GM23338 (cell line): Measurements from ENCODE around the gene NAA15. TPM values are rescaled to one million over a fixed set of nuclear protein-coding genes. Genes with fewer than 3 reads are reported as not detected.

Experiments
- ATAC-seq: fragments of 200-7000 bp; cut with Tn5 transposase; 3 replicates; pipeline ENCODE4 v1.9.1; 2020
- DNase-seq: peaks from one replicate; pipeline ENCODE4 v3.0.0-alpha.2; 2015; ENCODE audit warnings: low spot score
- H2AFZ ChIP-seq: fragments of 200-600 bp; sonication (generic); 2 replicates; pipeline ENCODE4 v1.8.0; 2016; ENCODE audit warnings: antibody characterized with exemption, mild to moderate bottlenecking, moderate library complexity
- H3F3A ChIP-seq: fragments of 200-600 bp; sonication (generic); replicated peaks from 2 replicates; pipeline ENCODE4 v1.8.0; 2017; ENCODE audit warnings: antibody characterized with exemption, mixed run types, low read depth
- H3K27ac ChIP-seq: fragments of 200-600 bp; sonication (generic); 2 replicates; pipeline ENCODE4 v1.6.1; 2016; ENCODE audit warnings: low read depth
- H3K27me3 ChIP-seq: fragments of 200-600 bp; sonication (generic); 2 replicates; pipeline ENCODE4 v1.8.0; 2016; ENCODE audit warnings: mild to moderate bottlenecking, mixed run types, moderate library complexity; ENCODE audit not compliant: insufficient read depth
- H3K36me3 ChIP-seq: fragments of 200-600 bp; sonication (generic); 2 replicates; pipeline ENCODE4 v1.8.0; 2016; ENCODE audit warnings: mild to moderate bottlenecking; ENCODE audit not compliant: insufficient read depth
- H3K4me1 ChIP-seq: fragments of 200-600 bp; sonication (generic); 2 replicates; pipeline ENCODE4 v1.8.0; 2016; ENCODE audit warnings: mild to moderate bottlenecking, moderate library complexity; ENCODE audit not compliant: insufficient read depth
- H3K4me2 ChIP-seq: fragments of 200-600 bp; sonication (generic); 2 replicates; pipeline ENCODE4 v1.7.1; 2017; ENCODE audit warnings: mixed run types
- H3K4me3 ChIP-seq: fragments of 200-600 bp; sonication (generic); 2 replicates; pipeline ENCODE4 v1.6.1; 2016; ENCODE audit warnings: mixed run types
- H3K79me2 ChIP-seq: fragments of 200-600 bp; sonication (generic); replicated peaks from 2 replicates; pipeline ENCODE4 v1.8.0; 2017; ENCODE audit warnings: mild to moderate bottlenecking; ENCODE audit not compliant: insufficient read depth
- H3K9me2 ChIP-seq: fragments of 200-600 bp; sonication (generic); 2 replicates; pipeline ENCODE4 v1.8.0; 2017; ENCODE audit not compliant: insufficient read depth
- H4K20me1 ChIP-seq: fragments of 200-600 bp; sonication (generic); replicated peaks from 2 replicates; pipeline ENCODE4 v1.8.0; 2017; ENCODE audit warnings: mild to moderate bottlenecking; ENCODE audit not compliant: insufficient read depth
- H3K27ac Mint-ChIP-seq: 2 replicates; pipeline ENCODE4 v1.8.0; 2020; ENCODE audit warnings: inconsistent platforms, mild to moderate bottlenecking, moderate library complexity, mixed read lengths
- H3K27me3 Mint-ChIP-seq: 3 replicates; pipeline ENCODE4 v1.8.0; 2022; ENCODE audit warnings: low read depth, mild to moderate bottlenecking, moderate library complexity, mixed read lengths, inconsistent platforms; ENCODE audit not compliant: insufficient read depth, poor library complexity
- H3K36me3 Mint-ChIP-seq: 3 replicates; pipeline ENCODE4 v1.8.0; 2021; ENCODE audit warnings: low read depth, mild to moderate bottlenecking, inconsistent platforms, moderate library complexity, mixed read lengths
- H3K4me1 Mint-ChIP-seq: 3 replicates; pipeline ENCODE4 v1.8.0; 2020; ENCODE audit warnings: mild to moderate bottlenecking, inconsistent platforms, mixed read lengths
- H3K4me3 Mint-ChIP-seq: 3 replicates; pipeline ENCODE4 v1.8.0; 2021; ENCODE audit warnings: moderate library complexity, mild to moderate bottlenecking, inconsistent platforms, mixed read lengths
- H3K9me3 Mint-ChIP-seq: 3 replicates; pipeline ENCODE4 v1.8.0; 2020; ENCODE audit warnings: moderate library complexity, mild to moderate bottlenecking, inconsistent platforms, mixed read lengths
- CREB1 ChIP-seq: fragments of 250-450 bp; sonication (Bioruptor Pico); IDR thresholded peaks from 2 replicates; pipeline ENCODE4 v1.5.0; 2020; ENCODE audit warnings: low read depth, mild to moderate bottlenecking, moderate library complexity
- EZH2 ChIP-seq: fragments of 200-600 bp; sonication (generic); IDR thresholded peaks from one replicate; pipeline ENCODE4 v1.8.0; 2017; ENCODE audit warnings: antibody characterized with exemption, mild to moderate bottlenecking, low read depth; ENCODE audit not compliant: unreplicated experiment
- EZH2phosphoT487 ChIP-seq: fragments of 200-600 bp; sonication (generic); IDR thresholded peaks from one replicate; pipeline ENCODE4 v1.8.1; 2018; ENCODE audit warnings: antibody characterized with exemption; ENCODE audit not compliant: unreplicated experiment
- ZNF114 ChIP-seq: fragments of 250-450 bp; sonication (Bioruptor Pico); IDR thresholded peaks from 2 replicates; pipeline ENCODE4 v1.5.0; 2020; ENCODE audit warnings: mild to moderate bottlenecking, moderate library complexity
- ZNF331 ChIP-seq: fragments of 250-450 bp; sonication (Bioruptor Pico); IDR thresholded peaks from 2 replicates; pipeline ENCODE4 v1.5.0; 2020; ENCODE audit warnings: low read depth, mild to moderate bottlenecking, moderate library complexity
- ZNF462 ChIP-seq: fragments of 250-450 bp; sonication (Bioruptor Pico); IDR thresholded peaks from 2 replicates; pipeline ENCODE4 v1.5.0; 2020; ENCODE audit warnings: mild to moderate bottlenecking, moderate library complexity
- polyA plus RNA-seq: library from polyadenylated mRNA; unstranded; fragments of >200 nt; fragmentation: Nextera tagmentation; extraction: Ambion mirVana; gene quantifications from 2 replicates; pipeline ENCODE4 v1.2.1, GENCODE V29; 2016
- total RNA-seq: library from RNA; depleted of rRNA; stranded (reverse); fragments of >200 nt; shearing (Covaris generic); gene quantifications from 2 replicates; pipeline ENCODE4 v1.2.3, GENCODE V29; 2014

The NAA15 gene
- total and polyA plus RNA-seq, 2 experiments from 2014 or later = 80.1 to 101 TPM

- TF ChIP-seq ZNF462 (CRISPR knock-in tag) (no peak), ZNF331 (CRISPR knock-in tag) (no peak), CREB1 (CRISPR knock-in tag) (no peak)
Observed at GRCh38 chr4:139279760-139280620, 21.3 kb upstream of the NAA15 start, which contains the start of gene MGARP (continued).

GRCh38 chr4:139282065-139282720, 19.1 kb upstream of the NAA15 start:
- no peak overlapping the region for H3K4me3 ChIP-seq
- no peaks in the 10 kb centered on the region for H3K79me2 ChIP-seq
- DNase-seq (no peak), ATAC-seq (no peak)
- no peaks in the 10 kb centered on the region for H3K36me3 ChIP-seq
- H3K36me3 Mint-ChIP-seq = peaks cover 5% of the 10 kb centered on the region; the same call in 2 of the 3 replicates
- peaks cover 12% of the 10 kb centered on the region for H3F3A ChIP-seq
- H3K4me2 ChIP-seq = no peak overlapping the region
- H3K4me1 ChIP-seq = no peaks in the 10 kb centered on the region; the same call in 1 of the 2 replicates
- no peak overlapping the region for H3K4me3 Mint-ChIP-seq
- H3K4me1 Mint-ChIP-seq = peaks cover 10% of the 10 kb centered on the region
- peaks cover 51% of the 10 kb centered on the region for H3K27me3 ChIP-seq
- H3K9me2 ChIP-seq = 0 out of 2 replicates have a peak, but pooled peaks cover 2% of the 10 kb centered on the region
- H3K27ac ChIP-seq = no peak overlapping the region
- H3K27ac Mint-ChIP-seq = no peak overlapping the region
- peaks cover 12% of the 10 kb centered on the region for H3K9me3 Mint-ChIP-seq
- no peak overlapping the region for H2AFZ ChIP-seq
- H4K20me1 ChIP-seq = no peaks in the 10 kb centered on the region
- H3K27me3 Mint-ChIP-seq = peaks cover 36% of the 10 kb centered on the region
- TF ChIP-seq EZH2phosphoT487 (no peak), EZH2 (no peak), ZNF462 (CRISPR knock-in tag) (no peak), ZNF114 (CRISPR knock-in tag) (no peak), ZNF331 (CRISPR knock-in tag) (no peak)
